Thoracic aorta (tissue), 2 donors: Measurements from ENCODE around the gene USH1G. TPM values are rescaled to one million over a fixed set of nuclear protein-coding genes. Genes with fewer than 3 reads are reported as not detected.
"Not testable (repeated sequence)": the region's sequence is repeated elsewhere in the genome, so short reads cannot be mapped to it uniquely, and the experiment has no call there.

Source experiments
- ATAC-seq: fragments of 150-250 bp; one replicate; pipeline ENCODE4 v1.8.0; 2017; ENCODE audit warnings: low read depth; ENCODE audit not compliant: insufficient number of reproducible peaks, low FRiP score
- DNase-seq: peaks from one replicate; pipeline ENCODE4 v3.0.0-alpha.2; 2020; ENCODE audit warnings: low spot score
- H3K27ac ChIP-seq, 2 donors: fragments of 200-600 bp; sonication (generic); 1 replicate in 1 of 2; 2 replicates in 1 of 2; pipeline ENCODE4 v1.5.1; 2016; ENCODE audit warnings: mild to moderate bottlenecking in 2 of 2, moderate library complexity in 2 of 2
- H3K27me3 ChIP-seq: fragments of 200-600 bp; sonication (generic); replicated peaks from 2 replicates; pipeline ENCODE4 v1.6.0; 2016; ENCODE audit warnings: mild to moderate bottlenecking; ENCODE audit not compliant: insufficient read depth
- H3K36me3 ChIP-seq: fragments of 200-600 bp; sonication (generic); one replicate; pipeline ENCODE4 v1.5.1; 2016
- H3K4me1 ChIP-seq, 2 donors: fragments of 200-600 bp; sonication (generic); 1 replicate in 1 of 2; 2 replicates in 1 of 2; pipeline versions ENCODE4 v1.5.1 to v1.6.0; 2016; ENCODE audit warnings: low read depth in 2 of 2, mild to moderate bottlenecking in 1 of 2; ENCODE audit not compliant: control insufficient read depth in 1 of 2
- H3K4me3 ChIP-seq: fragments of 200-600 bp; sonication (generic); 2 replicates; pipeline ENCODE4 v1.5.1; 2016; ENCODE audit warnings: mild to moderate bottlenecking
- H3K9me3 ChIP-seq: fragments of 200-600 bp; sonication (generic); 2 replicates; pipeline ENCODE4 v1.5.1; 2016
- total RNA-seq, 2 donors: library from RNA; depleted of rRNA; stranded (reverse); fragments of >200 nt; gene quantifications; one replicate each; pipeline versions ENCODE4 v1.1.0 to v1.2.3, GENCODE V29; 2016
- TF ChIP-seq, protein P1 (sequence below): fragments of 200-600 bp; sonication (generic); IDR thresholded peaks from one replicate; pipeline ENCODE4 v1.5.1; 2019; ENCODE audit warnings: antibody characterized with exemption

The USH1G gene
- total RNA-seq, 2 donors from 2014 or later: not detected

DNA sequence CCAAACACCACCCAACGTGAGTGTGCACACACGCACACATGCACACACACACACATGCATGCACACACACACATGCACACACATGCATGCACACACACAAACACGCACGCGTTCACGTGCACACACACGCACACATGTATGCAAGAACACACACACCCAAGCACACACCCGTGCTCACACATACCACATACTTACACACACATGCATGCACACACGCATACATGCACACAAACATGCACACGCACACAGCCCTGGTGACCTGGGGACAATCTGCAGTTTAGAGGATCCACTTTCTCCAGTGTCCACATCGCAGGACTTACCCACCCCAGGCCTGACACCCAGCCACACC, 6.2 kb downstream of the USH1G start:
- H3K4me1 ChIP-seq: no peaks in the 10 kb centered on the region
- ATAC-seq: no peak
- no peak overlapping the region for H3K27ac ChIP-seq
- DNase-seq: no peak
- no peaks in the 10 kb centered on the region for H3K27me3 ChIP-seq
- TF ChIP-seq, protein P1, sequence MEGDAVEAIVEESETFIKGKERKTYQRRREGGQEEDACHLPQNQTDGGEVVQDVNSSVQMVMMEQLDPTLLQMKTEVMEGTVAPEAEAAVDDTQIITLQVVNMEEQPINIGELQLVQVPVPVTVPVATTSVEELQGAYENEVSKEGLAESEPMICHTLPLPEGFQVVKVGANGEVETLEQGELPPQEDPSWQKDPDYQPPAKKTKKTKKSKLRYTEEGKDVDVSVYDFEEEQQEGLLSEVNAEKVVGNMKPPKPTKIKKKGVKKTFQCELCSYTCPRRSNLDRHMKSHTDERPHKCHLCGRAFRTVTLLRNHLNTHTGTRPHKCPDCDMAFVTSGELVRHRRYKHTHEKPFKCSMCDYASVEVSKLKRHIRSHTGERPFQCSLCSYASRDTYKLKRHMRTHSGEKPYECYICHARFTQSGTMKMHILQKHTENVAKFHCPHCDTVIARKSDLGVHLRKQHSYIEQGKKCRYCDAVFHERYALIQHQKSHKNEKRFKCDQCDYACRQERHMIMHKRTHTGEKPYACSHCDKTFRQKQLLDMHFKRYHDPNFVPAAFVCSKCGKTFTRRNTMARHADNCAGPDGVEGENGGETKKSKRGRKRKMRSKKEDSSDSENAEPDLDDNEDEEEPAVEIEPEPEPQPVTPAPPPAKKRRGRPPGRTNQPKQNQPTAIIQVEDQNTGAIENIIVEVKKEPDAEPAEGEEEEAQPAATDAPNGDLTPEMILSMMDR: no peak
- no peak overlapping the region for H3K4me3 ChIP-seq
- H3K36me3 ChIP-seq: no peaks in the 10 kb centered on the region
- H3K9me3 ChIP-seq: no peaks in the 10 kb centered on the region

DNA sequence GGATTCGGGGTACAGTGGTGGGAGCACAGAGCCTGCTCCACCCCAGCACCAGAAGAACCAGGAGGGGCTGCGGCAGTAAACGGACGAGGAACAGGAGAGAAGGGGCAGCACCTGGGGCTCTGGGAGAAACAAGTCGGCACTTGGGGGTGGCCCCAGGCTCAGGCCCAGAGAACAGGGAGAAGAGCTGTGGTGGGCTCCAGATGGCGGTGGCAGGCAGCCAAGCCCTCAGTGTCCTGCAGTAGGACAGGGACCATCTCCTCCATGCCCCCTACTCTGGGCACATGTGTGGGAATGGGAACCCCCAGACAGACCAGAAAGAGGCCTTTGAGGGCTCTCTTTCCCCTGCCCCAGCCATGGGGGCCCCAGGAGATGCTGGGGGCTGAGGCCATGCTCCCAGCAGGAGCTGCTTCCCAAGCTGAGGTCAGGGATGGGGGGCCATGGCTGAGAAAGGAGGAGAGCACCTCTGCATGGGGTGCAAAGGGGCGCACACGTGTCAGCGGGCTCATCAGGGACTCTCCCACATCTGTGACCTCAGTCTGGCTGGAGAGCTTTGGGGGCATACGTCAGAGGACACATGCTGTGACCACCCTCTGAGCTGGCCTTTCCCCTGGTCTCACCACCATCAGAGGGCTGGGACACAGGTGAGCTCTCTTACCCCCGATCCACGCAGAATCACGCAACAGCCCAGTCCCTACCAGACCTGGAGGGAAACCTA, 6.8 kb downstream of the USH1G start:
- Histone ChIP-seq H3K36me3 (no peaks in the 10 kb centered on the region), H3K4me3 (no peak overlapping the region), H3K27me3 (no peaks in the 10 kb centered on the region), H3K27ac (no peak overlapping the region), H3K9me3 (no peaks in the 10 kb centered on the region), H3K4me1 (no peaks in the 10 kb centered on the region)
- TF ChIP-seq, protein P1: no peak
- ATAC-seq (no peak), DNase-seq (no peak)

DNA sequence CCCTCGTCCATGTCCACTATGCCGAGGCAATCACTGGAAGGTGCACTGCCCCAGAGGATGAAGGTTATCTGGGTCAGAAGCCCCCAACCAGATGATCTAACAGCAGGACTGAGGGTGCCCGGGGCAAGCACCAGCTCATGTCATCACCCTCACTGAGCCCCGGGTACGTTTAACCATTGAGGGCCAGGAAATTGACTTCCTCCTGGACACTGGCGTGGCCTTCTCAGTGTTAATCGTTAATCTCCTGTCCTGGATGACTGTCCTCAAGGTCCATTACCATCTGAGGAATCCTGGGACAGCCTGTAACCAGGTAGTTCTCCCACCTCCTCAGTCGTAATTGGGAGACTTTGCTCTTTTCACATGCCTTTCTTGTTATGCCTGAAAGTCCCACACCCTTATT, 11.6 kb downstream of the USH1G start:
- not testable (repeated sequence) for ATAC-seq, H3K27me3 ChIP-seq, H3K4me1 ChIP-seq, H3K4me3 ChIP-seq, H3K36me3 ChIP-seq, DNase-seq, H3K9me3 ChIP-seq, H3K27ac ChIP-seq

DNA sequence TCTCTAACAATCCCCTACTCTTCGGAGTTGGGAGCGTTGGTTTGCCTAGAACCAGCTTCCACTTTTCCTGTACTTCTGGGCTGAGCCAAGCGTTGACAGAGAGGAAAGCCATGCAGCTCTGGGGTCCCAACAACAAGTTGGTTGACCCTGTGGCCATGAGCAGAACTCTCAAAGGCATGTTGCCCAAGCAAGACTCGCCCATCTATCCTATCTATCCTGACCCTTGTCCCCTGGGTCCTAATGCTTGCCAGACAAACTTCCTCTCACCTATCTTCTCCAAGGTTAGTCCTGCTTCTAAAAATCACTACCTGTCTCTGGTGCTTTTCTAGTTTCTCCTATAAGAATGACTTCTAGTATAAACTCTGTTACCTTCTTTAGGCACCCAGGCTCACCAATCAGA, 14.0 kb downstream of the USH1G start:
- not testable (repeated sequence) for H3K27me3 ChIP-seq, H3K4me1 ChIP-seq, H3K36me3 ChIP-seq, H3K4me3 ChIP-seq, H3K27ac ChIP-seq, ATAC-seq, H3K9me3 ChIP-seq, DNase-seq

DNA sequence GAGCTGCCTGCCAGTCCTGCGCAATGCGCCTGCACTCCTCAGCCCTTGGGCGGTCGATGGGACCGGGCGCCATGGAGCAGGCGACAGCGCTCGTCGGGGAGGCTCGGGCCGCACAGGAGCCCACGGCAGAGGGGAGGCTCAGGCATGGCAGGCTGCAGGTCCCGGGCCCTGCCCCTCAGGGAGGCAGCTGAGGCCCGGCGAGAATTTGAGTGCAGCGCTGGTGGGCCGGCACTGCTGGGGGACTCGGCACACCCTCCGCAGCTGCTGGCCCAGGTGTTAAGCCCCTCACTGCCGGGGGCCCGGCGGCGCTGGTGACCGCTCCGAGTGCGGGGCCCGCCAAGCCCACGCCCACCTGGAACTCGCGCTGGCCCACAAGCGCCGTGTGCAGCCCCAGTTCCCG, 16.0 kb downstream of the USH1G start:
- H3K4me1 ChIP-seq: no peaks in the 10 kb centered on the region
- H3K27me3 ChIP-seq: no peaks in the 10 kb centered on the region
- ATAC-seq (no peak), DNase-seq (no peak)
- no peak overlapping the region for H3K27ac ChIP-seq
- TF ChIP-seq, protein P1: no peak
- H3K9me3 ChIP-seq: no peaks in the 10 kb centered on the region
- no peaks in the 10 kb centered on the region for H3K36me3 ChIP-seq
- no peak overlapping the region for H3K4me3 ChIP-seq

DNA sequence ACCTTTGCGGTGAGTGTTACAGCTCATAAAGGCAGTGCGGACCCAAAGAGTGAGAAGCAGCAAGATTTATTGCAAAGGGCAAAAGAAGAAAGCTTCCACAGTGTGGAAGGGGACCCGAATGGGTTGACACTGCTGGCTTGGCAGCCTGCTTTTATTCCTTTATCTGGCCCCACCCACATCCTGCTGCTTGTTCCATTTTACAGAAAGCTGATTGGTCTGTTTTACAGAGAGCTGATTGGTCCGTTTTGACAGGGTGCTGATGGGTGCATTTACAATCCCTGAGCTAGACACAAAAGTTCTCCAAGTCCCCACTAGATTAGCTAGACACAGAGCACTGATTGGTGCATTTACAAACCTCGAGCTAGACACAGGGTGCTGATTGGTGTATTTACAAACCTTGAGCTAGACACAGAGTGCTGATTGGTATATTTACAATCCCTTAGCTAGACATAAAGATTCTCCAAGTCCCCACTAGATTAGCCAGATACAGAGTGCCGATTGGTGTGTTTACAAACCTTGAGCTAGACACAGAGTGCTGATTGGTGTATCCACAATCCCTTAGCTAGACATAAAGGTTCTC, 16.8 kb downstream of the USH1G start:
- not testable (repeated sequence) for H3K4me3 ChIP-seq, H3K9me3 ChIP-seq, H3K27ac ChIP-seq, ATAC-seq, DNase-seq, H3K36me3 ChIP-seq, H3K4me1 ChIP-seq, H3K27me3 ChIP-seq
